Amygdala (tissue), 56 donors: ENCODE measurements around the gene CHRNA3.
A peak's percentile ranks its signal among the peaks of the same experiment; 100 is the strongest.
"Not testable (repeated sequence)": the region's sequence is repeated elsewhere in the genome, so short reads cannot be mapped to it uniquely, and the experiment has no call there.

Experiments
- DNase-seq, 56 donors: peaks; one replicate each; lab custom pipeline; 2025; lab: John Stamatoyannopoulos, UW

CHRNA3 gene

GRCh38 chr15:78565951-78566774 lies 54.6 kb downstream of the CHRNA3 start:
- no peak for DNase-seq

GRCh38 chr15:78565097-78565950 lies 55.5 kb downstream of the CHRNA3 start, which contains the start of gene CHRNA5:
Gene CHRNA5 (plus strand): TSS chr15:78565520. CDS start chr15:78565720, 200 bp downstream.
- DNase-seq: peak in 24 of 56 donors; percentile 3 to 81 (median 12)

- DNase-seq: no peak
These were observed 56.1 kb downstream of the CHRNA3 start for GRCh38 chr15:78564743-78565096.

- DNase-seq: no peak
These were observed 57.7 kb downstream of the CHRNA3 start for GRCh38 chr15:78563092-78563491.

GRCh38 chr15:78561490-78561889 lies 59.3 kb downstream of the CHRNA3 start:
- no peak for DNase-seq

- DNase-seq: not testable (repeated sequence)
These were observed 60.6 kb downstream of the CHRNA3 start for GRCh38 chr15:78560201-78560600.

GRCh38 chr15:78552597-78552996 lies 68.2 kb downstream of the CHRNA3 start:
- no peak for DNase-seq

GRCh38 chr15:78551902-78552301 lies 68.9 kb downstream of the CHRNA3 start:
- DNase-seq: no peak

- no peak for DNase-seq
These were observed 70.0 kb downstream of the CHRNA3 start for GRCh38 chr15:78550815-78551214.

- DNase-seq: no peak
These were observed 70.6 kb downstream of the CHRNA3 start for GRCh38 chr15:78550194-78550593.
